K562 (cell line): ENCODE measurements around the gene ALKBH4.
"Not testable (repeated sequence)": the region's sequence is repeated elsewhere in the genome, so short reads cannot be mapped to it uniquely, and the experiment has no call there.

Experiments
- ARHGAP35 ChIP-seq: fragments of 450-650 bp; IDR thresholded peaks from 2 replicates; pipeline ENCODE4 v1.6.1; 2018; ENCODE audit not compliant: partially characterized antibody
- ARNT ChIP-seq, 2 experiments: fragments of 450-650 bp; IDR thresholded peaks; 2 replicates each; pipeline ENCODE4 v1.6.1; 2016; ENCODE audit warnings: mild to moderate bottlenecking in 1 of 2
- CEBPG ChIP-seq, 3 experiments: fragments of 200-800 bp in 1 of 3; sonication (Bioruptor generic) in 1 of 3; sonication (generic) in 1 of 3; formaldehyde crosslinking in 1 of 3; IDR thresholded peaks in 2 of 3; conservative IDR thresholded peaks in 1 of 3; 2 replicates each; pipeline versions ENCODE4 v1.6.1 to v1.8.0; 2016 to 2022; ENCODE audit warnings: missing compliant biosample characterization in 2 of 3, missing genetic modification characterization in 2 of 3, mild to moderate bottlenecking in 1 of 3, missing genetic modification reagents in 1 of 3
- EZH2 ChIP-seq: IDR thresholded peaks from 2 replicates; pipeline ENCODE4 v1.6.1; 2012; ENCODE audit warnings: low read depth, mild to moderate bottlenecking, inconsistent platforms, low read length, borderline replicate concordance
- JUN ChIP-seq, 2 experiments: sonication (generic) in 1 of 2; formaldehyde crosslinking in 1 of 2; IDR thresholded peaks; 2 replicates each; pipeline versions ENCODE4 v1.6.1 to v1.8.0; 2012 to 2022; ENCODE audit warnings: borderline replicate concordance in 2 of 2, mild to moderate bottlenecking in 2 of 2, improper control_type of control experiment in 1 of 2, low read depth in 1 of 2, low read length in 1 of 2, missing genetic modification reagents in 1 of 2
- NFRKB ChIP-seq: fragments of 450-650 bp; IDR thresholded peaks from 2 replicates; pipeline ENCODE4 v1.6.1; 2016; ENCODE audit warnings: low read depth
- NRF1 ChIP-seq, 2 experiments: fragments of 450-650 bp; IDR thresholded peaks in 1 of 2; conservative IDR thresholded peaks in 1 of 2; 2 replicates each; pipeline ENCODE4 v1.6.1; 2014; ENCODE audit warnings: mild to moderate bottlenecking in 2 of 2
- PRPF4 ChIP-seq: fragments of 200-400 bp; formaldehyde crosslinking; IDR thresholded peaks from one replicate; pipeline ENCODE4 v1.6.1; 2017; ENCODE audit warnings: low read length, low read depth, mild to moderate bottlenecking; ENCODE audit not compliant: insufficient read depth, poor library complexity, severe bottlenecking
- SMARCB1 ChIP-seq: IDR thresholded peaks from 2 replicates; pipeline ENCODE4 v1.6.1; 2011; ENCODE audit warnings: improper control_type of control experiment, low read depth; ENCODE audit not compliant: insufficient read length
- ZNF23 ChIP-seq: fragments of 250-450 bp; sonication (Bioruptor Pico); IDR thresholded peaks from 2 replicates; pipeline ENCODE4 v1.4.0; 2020; ENCODE audit warnings: mild to moderate bottlenecking
- TF ChIP-seq, protein P1 (sequence below), 3 experiments: IDR thresholded peaks in 2 of 3; conservative IDR thresholded peaks in 1 of 3; 2 replicates each; pipeline ENCODE4 v1.5.1; 2011 to 2012; ENCODE audit warnings: low read length in 3 of 3, mild to moderate bottlenecking in 3 of 3, control low read depth in 2 of 3, improper control_type of control experiment in 1 of 3, inconsistent platforms in 1 of 3, low read depth in 1 of 3, mixed read lengths in 1 of 3, moderate library complexity in 1 of 3; ENCODE audit not compliant: insufficient read depth in 2 of 3
- TF ChIP-seq, protein P2 (sequence below): sonication (generic); formaldehyde crosslinking; IDR thresholded peaks from 2 replicates; pipeline ENCODE4 v1.5.0; 2020; ENCODE audit warnings: missing genetic modification reagents

DNA sequence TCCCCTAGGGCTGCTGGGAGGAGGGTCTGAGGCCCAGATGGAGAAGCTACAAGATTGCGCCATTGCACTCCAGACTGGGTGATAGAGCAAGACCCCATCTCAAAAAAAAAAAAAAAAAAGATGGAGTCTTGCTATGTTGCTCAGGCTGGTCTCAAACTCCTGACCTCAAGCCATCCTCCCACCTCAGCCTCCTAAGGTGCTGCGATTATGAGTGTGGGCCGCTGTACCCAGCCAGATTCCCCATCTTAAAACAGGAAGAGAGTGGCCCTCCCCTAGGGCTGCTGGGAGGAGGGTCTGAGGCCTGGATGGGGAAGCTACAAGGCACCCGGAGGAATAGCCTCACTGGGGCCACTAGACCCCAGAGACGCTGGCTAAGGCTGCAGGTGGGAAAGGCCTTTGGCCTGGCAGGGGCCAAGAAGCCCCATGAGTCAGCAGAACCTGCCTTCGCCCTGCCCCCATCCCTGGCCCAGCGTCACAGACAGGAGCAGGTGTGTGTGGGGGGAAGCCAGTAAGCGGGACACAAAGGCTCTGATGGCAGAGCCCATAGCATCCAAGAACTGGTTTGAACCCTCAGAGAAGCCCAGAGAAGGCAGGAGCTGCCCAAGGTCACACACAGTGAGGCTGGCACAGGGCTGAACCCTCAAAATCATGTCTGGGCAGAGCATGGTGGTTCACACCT, 42.9 kb upstream of the ALKBH4 start:
- not testable (repeated sequence) for TF ChIP-seq SMARCB1; EZH2; PRPF4; ZNF23 (CRISPR knock-in tag); ARNT (IDR thresholded peaks at IDR 0.05); NFRKB; NRF1 (conservative IDR thresholded peaks at IDR 0.05 in 1 of 2, IDR thresholded peaks at IDR 0.05 in 1 of 2); JUN (IDR thresholded peaks at IDR 0.05; ENCODE audit: borderline replicate concordance, low read depth, low read length); JUN (CRISPR knock-in tag; IDR thresholded peaks at IDR 0.05; ENCODE audit: borderline replicate concordance); CEBPG (CRISPR knock-in tag; IDR thresholded peaks at IDR 0.05); CEBPG (tag; conservative IDR thresholded peaks at IDR 0.05 in 1 of 2, IDR thresholded peaks at IDR 0.05 in 1 of 2); ARHGAP35
- TF ChIP-seq, protein P1, sequence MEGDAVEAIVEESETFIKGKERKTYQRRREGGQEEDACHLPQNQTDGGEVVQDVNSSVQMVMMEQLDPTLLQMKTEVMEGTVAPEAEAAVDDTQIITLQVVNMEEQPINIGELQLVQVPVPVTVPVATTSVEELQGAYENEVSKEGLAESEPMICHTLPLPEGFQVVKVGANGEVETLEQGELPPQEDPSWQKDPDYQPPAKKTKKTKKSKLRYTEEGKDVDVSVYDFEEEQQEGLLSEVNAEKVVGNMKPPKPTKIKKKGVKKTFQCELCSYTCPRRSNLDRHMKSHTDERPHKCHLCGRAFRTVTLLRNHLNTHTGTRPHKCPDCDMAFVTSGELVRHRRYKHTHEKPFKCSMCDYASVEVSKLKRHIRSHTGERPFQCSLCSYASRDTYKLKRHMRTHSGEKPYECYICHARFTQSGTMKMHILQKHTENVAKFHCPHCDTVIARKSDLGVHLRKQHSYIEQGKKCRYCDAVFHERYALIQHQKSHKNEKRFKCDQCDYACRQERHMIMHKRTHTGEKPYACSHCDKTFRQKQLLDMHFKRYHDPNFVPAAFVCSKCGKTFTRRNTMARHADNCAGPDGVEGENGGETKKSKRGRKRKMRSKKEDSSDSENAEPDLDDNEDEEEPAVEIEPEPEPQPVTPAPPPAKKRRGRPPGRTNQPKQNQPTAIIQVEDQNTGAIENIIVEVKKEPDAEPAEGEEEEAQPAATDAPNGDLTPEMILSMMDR (IDR thresholded peaks at IDR 0.05 in 2 of 3, conservative IDR thresholded peaks at IDR 0.05 in 1 of 3; ENCODE audit: insufficient read depth in 2 of 3, low read depth in 1 of 3, low read length in 3 of 3): not testable (repeated sequence)
- TF ChIP-seq, protein P2, sequence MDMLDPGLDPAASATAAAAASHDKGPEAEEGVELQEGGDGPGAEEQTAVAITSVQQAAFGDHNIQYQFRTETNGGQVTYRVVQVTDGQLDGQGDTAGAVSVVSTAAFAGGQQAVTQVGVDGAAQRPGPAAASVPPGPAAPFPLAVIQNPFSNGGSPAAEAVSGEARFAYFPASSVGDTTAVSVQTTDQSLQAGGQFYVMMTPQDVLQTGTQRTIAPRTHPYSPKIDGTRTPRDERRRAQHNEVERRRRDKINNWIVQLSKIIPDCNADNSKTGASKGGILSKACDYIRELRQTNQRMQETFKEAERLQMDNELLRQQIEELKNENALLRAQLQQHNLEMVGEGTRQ (CRISPR knock-in tag): not testable (repeated sequence)
